Glutamatergic neuron (in vitro differentiated cells): ENCODE measurements around the gene ZNF276. TPM values are rescaled to one million over a fixed set of nuclear protein-coding genes. Genes with fewer than 3 reads are reported as not detected.

ENCODE experiments used
- DNase-seq: peaks from one replicate; pipeline ENCODE4 v3.0.0; 2022
- H3K27ac Mint-ChIP-seq: one replicate; pipeline ENCODE4 v1.8.0; 2020; ENCODE audit warnings: mild to moderate bottlenecking, mixed read lengths, inconsistent platforms; ENCODE audit not compliant: unreplicated experiment
- H3K27me3 Mint-ChIP-seq: one replicate; pipeline ENCODE4 v1.8.0; 2020; ENCODE audit warnings: mild to moderate bottlenecking, moderate library complexity, mixed read lengths, inconsistent platforms; ENCODE audit not compliant: unreplicated experiment
- H3K36me3 Mint-ChIP-seq: one replicate; pipeline ENCODE4 v1.8.0; 2020; ENCODE audit warnings: mild to moderate bottlenecking, mixed read lengths, inconsistent platforms; ENCODE audit not compliant: unreplicated experiment
- H3K4me1 Mint-ChIP-seq: one replicate; pipeline ENCODE4 v1.8.0; 2020; ENCODE audit warnings: mild to moderate bottlenecking, low read depth, mixed read lengths, inconsistent platforms; ENCODE audit not compliant: unreplicated experiment
- H3K4me3 Mint-ChIP-seq: one replicate; pipeline ENCODE4 v1.8.0; 2020; ENCODE audit warnings: mild to moderate bottlenecking, mixed read lengths, inconsistent platforms; ENCODE audit not compliant: unreplicated experiment
- H3K9me3 Mint-ChIP-seq: one replicate; pipeline ENCODE4 v1.8.0; 2020; ENCODE audit warnings: mild to moderate bottlenecking, moderate library complexity, mixed read lengths, inconsistent platforms; ENCODE audit not compliant: unreplicated experiment
- total RNA-seq: library from RNA; stranded (reverse); fragmentation: NEBNext Ultra II Directional; extraction: Animal tissue kit (Norgen Biotek cat#: 25700); gene quantifications from one replicate; pipeline ENCODE4 v1.2.1, GENCODE V29; 2021; ENCODE audit not compliant: unreplicated experiment
- TF ChIP-seq, protein P1 (sequence below): fragments of 200-600 bp; sonication (generic); IDR thresholded peaks from one replicate; pipeline ENCODE4 v1.5.0; 2021; ENCODE audit not compliant: partially characterized antibody, unreplicated experiment

The ZNF276 gene
- total RNA-seq, 1 donor from 2014 or later: 20.8 TPM

DNA sequence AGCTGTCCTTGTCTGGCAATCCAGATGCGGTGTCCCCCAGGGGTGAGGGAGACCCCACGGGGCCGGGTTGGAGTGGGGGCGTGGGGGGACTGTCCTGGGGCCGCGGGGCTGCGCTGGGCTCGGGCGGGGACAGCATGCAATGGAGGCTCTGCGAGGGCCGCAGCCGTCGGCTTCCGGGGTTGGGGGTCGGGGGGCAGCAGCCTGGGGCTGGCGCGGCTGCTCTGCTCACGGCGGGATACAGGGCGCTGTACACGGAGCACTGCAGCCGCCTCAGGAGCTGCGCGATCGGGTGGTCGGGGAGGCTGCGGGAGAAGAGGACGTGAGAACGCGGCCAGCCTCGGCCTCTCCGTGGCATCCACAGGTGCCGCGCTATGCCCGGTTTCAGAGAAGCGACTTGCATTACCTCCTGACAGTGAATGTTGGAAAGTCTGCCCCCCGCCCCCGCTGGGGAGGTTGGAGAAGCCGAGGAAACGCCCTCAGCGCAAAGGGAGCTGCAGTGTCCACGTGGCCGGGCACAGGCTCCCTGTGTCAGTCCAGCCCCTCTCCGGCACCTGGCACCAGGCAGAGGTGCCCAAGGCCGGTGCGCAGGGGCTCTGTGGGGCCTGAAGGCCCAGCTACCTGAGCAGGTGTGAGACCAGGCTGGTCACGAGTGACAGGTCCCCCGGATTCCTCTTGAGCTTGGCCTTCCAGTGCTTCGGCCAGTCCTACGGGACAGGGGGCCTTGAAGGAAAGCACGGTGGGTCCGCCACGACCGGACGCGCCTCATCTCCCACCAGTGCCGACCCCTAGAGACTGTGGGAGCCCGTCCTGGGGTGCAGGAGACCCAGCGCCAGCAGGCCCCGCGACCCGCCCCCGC is 10.4 kb upstream of the ZNF276 start:
- Mint-ChIP-seq H3K4me1 (peaks cover 4% of the 10 kb centered on the region), H3K27me3 (peaks cover 2% of the 10 kb centered on the region), H3K9me3 (peaks cover under 1% of the 10 kb centered on the region), H3K36me3 (no peaks in the 10 kb centered on the region), H3K27ac (no peak overlapping the region), H3K4me3 (no peak overlapping the region)
- no peak for DNase-seq
- TF ChIP-seq, protein P1, sequence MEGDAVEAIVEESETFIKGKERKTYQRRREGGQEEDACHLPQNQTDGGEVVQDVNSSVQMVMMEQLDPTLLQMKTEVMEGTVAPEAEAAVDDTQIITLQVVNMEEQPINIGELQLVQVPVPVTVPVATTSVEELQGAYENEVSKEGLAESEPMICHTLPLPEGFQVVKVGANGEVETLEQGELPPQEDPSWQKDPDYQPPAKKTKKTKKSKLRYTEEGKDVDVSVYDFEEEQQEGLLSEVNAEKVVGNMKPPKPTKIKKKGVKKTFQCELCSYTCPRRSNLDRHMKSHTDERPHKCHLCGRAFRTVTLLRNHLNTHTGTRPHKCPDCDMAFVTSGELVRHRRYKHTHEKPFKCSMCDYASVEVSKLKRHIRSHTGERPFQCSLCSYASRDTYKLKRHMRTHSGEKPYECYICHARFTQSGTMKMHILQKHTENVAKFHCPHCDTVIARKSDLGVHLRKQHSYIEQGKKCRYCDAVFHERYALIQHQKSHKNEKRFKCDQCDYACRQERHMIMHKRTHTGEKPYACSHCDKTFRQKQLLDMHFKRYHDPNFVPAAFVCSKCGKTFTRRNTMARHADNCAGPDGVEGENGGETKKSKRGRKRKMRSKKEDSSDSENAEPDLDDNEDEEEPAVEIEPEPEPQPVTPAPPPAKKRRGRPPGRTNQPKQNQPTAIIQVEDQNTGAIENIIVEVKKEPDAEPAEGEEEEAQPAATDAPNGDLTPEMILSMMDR: no peak

DNA sequence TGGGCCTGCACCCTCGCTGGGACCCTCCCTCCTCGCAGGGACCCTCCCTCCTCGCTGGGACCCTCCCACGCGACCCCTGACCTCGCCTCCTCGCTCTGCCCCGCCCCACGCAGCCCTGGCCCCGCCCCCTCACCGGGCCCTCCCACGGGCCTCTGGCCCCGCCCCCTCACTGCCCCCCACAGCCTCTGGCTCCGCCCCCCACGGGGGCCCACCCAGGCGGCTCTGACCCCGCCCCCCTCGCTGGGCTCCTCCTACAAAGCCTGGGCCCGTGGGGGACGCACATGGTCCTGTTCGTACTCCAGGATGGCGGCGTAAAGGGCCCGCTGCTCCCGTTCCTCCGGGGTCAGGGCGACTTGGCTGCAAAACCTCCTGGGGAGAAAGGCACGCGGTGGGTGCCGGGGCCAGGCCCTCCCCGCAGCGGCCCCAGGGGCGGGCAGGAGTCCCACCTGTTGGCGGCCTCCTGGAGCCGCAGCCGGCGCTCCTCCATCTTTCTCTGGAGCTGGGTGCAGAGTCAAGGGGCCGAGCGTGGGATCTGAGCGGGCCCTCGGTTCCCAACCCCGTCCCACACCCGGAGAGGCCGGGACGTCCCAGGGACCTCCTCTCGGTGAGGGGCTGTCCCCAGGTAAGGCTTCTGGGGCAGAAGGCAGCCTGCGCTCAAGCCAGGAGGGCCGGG is 9.6 kb upstream of the ZNF276 start:
- Mint-ChIP-seq H3K27me3 (peaks cover 2% of the 10 kb centered on the region), H3K4me1 (peaks cover 2% of the 10 kb centered on the region), H3K4me3 (no peak overlapping the region), H3K9me3 (no peaks in the 10 kb centered on the region), H3K27ac (no peak overlapping the region), H3K36me3 (no peaks in the 10 kb centered on the region)
- DNase-seq: peak; percentile 70
- TF ChIP-seq, protein P1: no peak

DNA sequence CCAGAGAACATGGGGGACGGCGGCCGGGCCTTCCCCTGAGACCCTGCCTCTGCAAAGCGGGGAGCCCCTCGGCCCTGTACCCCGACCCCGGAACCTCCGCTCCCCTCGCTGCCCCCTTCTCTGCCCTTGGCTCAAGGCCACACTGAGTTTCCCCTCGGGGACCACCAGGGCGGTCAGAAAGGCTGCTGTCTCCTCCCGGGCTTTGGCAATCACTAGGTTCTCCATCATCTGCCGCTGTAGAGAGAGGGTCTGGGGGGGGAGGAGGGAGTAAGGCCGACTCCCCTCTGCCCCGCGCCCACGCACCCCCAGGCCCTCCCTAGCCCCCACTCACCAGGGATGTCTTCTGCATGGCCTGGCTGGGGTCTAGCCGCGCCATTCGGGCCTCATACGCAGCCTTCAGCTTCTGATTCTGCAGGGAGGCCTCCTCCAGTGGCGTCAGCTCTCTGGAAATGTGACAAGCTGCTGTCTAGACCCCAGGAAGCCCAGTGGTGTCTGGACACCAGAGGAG is 9.0 kb upstream of the ZNF276 start:
- H3K27me3 Mint-ChIP-seq: peaks cover 2% of the 10 kb centered on the region
- no peak for DNase-seq
- H3K36me3 Mint-ChIP-seq: no peaks in the 10 kb centered on the region
- H3K27ac Mint-ChIP-seq: peak overlapping the region; percentile 33
- H3K9me3 Mint-ChIP-seq: no peaks in the 10 kb centered on the region
- H3K4me3 Mint-ChIP-seq: peak overlapping the region; percentile 55
- TF ChIP-seq, protein P1: no peak
- H3K4me1 Mint-ChIP-seq: peaks cover 2% of the 10 kb centered on the region

DNA sequence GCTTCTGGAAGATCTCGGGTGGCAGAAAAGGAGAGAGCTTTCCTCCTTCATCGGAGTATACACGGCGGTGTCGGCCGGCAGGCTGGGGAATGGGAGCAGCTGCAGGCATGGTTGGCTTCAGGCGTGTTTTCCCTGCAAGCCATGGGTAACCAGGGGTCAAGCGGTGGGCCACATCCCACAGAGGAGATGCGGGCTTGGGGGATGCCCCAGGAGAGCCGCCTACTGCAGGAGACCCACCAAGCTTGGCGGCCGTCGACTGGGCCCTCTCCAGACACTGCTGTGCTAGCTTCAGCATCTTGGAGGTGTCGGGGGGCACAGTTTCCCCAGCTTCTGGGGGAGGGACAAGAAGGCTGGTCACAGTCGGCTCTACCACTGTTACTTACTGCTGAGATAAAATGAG is 4.8 kb upstream of the ZNF276 start:
- Mint-ChIP-seq H3K27me3 (peaks cover 5% of the 10 kb centered on the region), H3K27ac (no peak overlapping the region)

More for the DNA sequence above, 4.8 kb upstream of the ZNF276 start:
- TF ChIP-seq, protein P1: no peak
- peaks cover 2% of the 10 kb centered on the region for H3K4me1 Mint-ChIP-seq
- H3K36me3 Mint-ChIP-seq: no peaks in the 10 kb centered on the region
- peaks cover 9% of the 10 kb centered on the region for H3K9me3 Mint-ChIP-seq
- DNase-seq: no peak
- H3K4me3 Mint-ChIP-seq: no peak overlapping the region
